SIG-M5 (cell line): ENCODE measurements around the gene PRELID3B.
A peak's percentile ranks its signal among the peaks of the same experiment; 100 is the strongest.
"Not testable (repeated sequence)": the region's sequence is repeated elsewhere in the genome, so short reads cannot be mapped to it uniquely, and the experiment has no call there.

Source experiments
- DNase-seq: peaks from one replicate; lab custom pipeline; 2025; lab: John Stamatoyannopoulos, UW

Gene PRELID3B

GRCh38 chr20:59048681-59049030 lies 6.1 kb upstream of the PRELID3B start:
- DNase-seq: no peak

- no peak for DNase-seq
These were observed 5.5 kb upstream of the PRELID3B start for GRCh38 chr20:59047938-59048680.

GRCh38 chr20:59046862-59047261 lies 4.3 kb upstream of the PRELID3B start:
- no peak for DNase-seq

GRCh38 chr20:59044796-59045195 lies 2.2 kb upstream of the PRELID3B start:
- no peak for DNase-seq

- no peak for DNase-seq
These were observed 1.7 kb upstream of the PRELID3B start for GRCh38 chr20:59044295-59044694.

- DNase-seq: no peak
These were observed 1.1 kb upstream of the PRELID3B start for GRCh38 chr20:59043698-59044097.

- peak; percentile 43 for DNase-seq
These were observed 428 bp upstream of the PRELID3B start for GRCh38 chr20:59042796-59043631.

- not testable (repeated sequence) for DNase-seq
These were observed 1.1 kb downstream of the PRELID3B start for GRCh38 chr20:59041487-59041886.

GRCh38 chr20:59040667-59041066 lies 1.9 kb downstream of the PRELID3B start:
- DNase-seq: no peak

- no peak for DNase-seq
These were observed 3.4 kb downstream of the PRELID3B start for GRCh38 chr20:59039233-59039632.

- no peak for DNase-seq
These were observed 5.2 kb downstream of the PRELID3B start for GRCh38 chr20:59037386-59037785.

GRCh38 chr20:59035381-59035780 lies 7.2 kb downstream of the PRELID3B start:
- DNase-seq: no peak

GRCh38 chr20:59033616-59034165 lies 8.9 kb downstream of the PRELID3B start:
- no peak for DNase-seq

- DNase-seq: no peak
These were observed 9.5 kb downstream of the PRELID3B start for GRCh38 chr20:59033093-59033492.

GRCh38 chr20:59032713-59033059 lies 9.9 kb downstream of the PRELID3B start:
- DNase-seq: peak; percentile 23

GRCh38 chr20:59032023-59032712 lies 10.4 kb downstream of the PRELID3B start, which contains the start of gene ATP5F1E:
Gene ATP5F1E, minus strand, starts transcription at chr20:59032335. Its CDS starts 84 bp downstream, at chr20:59032251.
- peak; percentile 72 for DNase-seq

- no peak for DNase-seq
These were observed 11.0 kb downstream of the PRELID3B start for GRCh38 chr20:59031564-59032022.

GRCh38 chr20:59030911-59031563 lies 11.5 kb downstream of the PRELID3B start:
- no peak for DNase-seq

- DNase-seq: no peak
These were observed 13.8 kb downstream of the PRELID3B start for GRCh38 chr20:59028812-59029211.

- no peak for DNase-seq
These were observed 14.8 kb downstream of the PRELID3B start for GRCh38 chr20:59027741-59028320.
